HG03045 (cell line): Measurements from ENCODE around the gene GNAQ.
"Not testable (repeated sequence)": the region's sequence is repeated elsewhere in the genome, so short reads cannot be mapped to it uniquely, and the experiment has no call there.

Source experiments
- ATAC-seq: cut with Tn5 transposase; IDR thresholded peaks from one replicate; pipeline ENCODE4 v1.9.1; 2021; ENCODE audit warnings: mild to moderate bottlenecking, moderate library complexity; ENCODE audit not compliant: unreplicated experiment

GNAQ gene

DNA sequence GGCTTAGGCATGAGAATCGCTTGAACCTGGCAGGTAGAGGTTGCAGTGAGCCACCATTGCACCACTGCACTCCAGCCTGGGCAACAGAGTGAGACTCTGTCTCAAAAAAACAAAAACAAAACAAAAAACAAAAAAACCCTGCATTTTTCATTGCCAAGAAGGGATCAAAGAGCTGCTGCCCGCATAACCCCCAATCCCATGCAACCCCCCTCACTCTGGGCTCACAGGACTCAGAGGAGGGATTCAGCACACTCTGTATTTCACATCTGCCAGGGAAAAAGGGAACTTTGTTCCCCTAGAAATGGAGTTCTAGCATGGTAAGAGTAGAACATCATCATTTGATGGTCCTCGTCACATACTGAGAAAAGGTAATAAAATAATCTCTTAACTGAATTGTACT lies 229.5 kb downstream of the GNAQ start:
- no peak for ATAC-seq

- ATAC-seq = no peak
Measured at GRCh38 chr9:77800924-77801551, 230.6 kb downstream of the GNAQ start.

GRCh38 chr9:77798140-77798539 lies 233.5 kb downstream of the GNAQ start:
- no peak for ATAC-seq

- ATAC-seq = no peak
Measured at GRCh38 chr9:77794985-77795384, 236.6 kb downstream of the GNAQ start.

DNA sequence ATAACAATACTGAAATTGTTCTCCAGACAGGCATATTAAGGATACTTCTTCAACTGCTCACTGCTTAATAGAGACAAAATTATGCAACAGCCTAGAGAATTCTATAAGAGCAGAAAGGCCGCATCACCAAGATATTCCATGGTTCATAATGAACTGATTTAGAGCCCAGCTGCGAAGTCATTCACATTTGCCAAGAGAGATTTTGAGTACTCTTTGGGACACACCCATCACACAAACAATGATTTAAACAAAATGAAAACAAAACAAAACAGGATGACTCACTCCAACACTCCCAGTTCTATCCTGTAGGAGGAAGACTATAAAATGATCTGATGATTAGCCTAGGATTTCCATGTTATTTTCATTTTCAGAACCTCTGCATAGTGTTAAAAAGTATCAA lies 237.8 kb downstream of the GNAQ start:
- no peak for ATAC-seq

- ATAC-seq = no peak
Measured at GRCh38 chr9:77789891-77790290, 241.7 kb downstream of the GNAQ start.

DNA sequence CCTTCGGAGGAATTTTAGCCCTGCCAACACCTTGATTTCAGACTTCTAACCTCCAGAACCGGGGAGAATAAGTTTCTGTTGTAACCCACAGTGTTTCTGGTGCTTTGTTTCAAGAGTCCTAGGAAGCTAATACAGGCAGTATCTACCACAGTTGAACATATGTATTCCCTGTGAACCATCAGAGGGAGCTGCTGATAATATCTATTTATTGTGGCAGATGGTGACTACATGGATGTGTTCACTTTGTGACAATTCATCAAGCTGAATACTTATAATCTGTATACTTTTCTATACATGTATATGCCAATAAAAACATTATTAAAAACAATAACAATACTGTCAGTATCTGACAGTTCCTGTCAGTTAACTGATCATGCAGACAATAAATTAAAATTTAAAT lies 246.3 kb downstream of the GNAQ start:
- no peak for ATAC-seq

DNA sequence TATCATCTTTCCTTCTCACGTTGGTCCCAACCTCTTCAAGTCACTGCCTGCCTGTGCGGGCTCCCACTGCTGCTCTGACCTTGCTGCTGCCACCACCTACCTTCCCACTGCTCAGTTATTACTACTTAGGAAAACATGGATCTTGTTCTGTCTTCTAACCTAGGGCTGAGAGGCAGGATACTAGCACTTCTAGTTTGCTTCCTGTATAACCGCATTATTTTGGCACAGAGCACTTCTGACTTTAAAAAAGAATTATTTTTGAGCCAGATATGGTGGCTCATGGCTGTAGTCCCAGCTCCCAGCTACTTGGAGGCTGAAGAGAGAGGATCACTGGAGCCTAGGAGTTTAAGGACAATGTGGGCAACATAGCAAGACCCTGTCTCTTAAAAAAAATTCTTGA lies 248.1 kb downstream of the GNAQ start:
- ATAC-seq = no peak

DNA sequence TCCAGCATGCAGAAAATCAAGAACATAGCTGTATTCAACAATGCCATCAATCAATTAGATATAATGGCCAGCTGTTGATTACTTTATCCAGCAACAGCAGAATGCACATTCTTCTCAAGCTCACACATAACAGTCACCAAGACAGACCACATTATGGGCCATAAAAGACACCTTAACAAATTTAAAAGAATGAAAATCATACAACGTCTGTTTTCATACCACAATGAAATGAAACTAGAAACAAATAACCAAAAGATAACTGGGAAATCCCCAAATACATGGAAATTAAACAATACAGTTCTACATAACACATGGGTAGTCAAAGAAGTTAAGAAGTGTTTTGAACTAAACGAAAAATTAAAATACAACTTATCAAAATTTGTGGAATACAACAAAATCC lies 252.6 kb downstream of the GNAQ start:
- no peak for ATAC-seq

DNA sequence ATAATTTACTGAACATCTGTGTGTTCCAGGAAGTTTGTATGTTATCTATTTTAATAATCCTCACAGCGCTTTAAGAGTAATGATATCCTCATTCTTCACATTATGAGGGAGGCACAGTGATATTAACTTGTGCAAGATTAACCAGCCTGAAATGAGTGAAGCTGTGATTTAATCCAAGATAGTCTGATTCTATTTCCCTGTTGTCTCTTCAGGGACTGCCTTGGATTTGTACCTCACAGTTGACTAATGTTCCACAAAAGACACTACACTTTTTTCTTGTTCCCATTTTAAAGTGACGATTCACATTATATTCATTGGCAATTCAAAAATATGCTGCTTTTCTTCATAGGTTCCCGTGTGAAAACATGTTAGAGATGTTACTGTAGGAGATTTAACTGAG lies 258.2 kb downstream of the GNAQ start:
- no peak for ATAC-seq

GRCh38 chr9:77772646-77773045 lies 259.0 kb downstream of the GNAQ start:
- no peak for ATAC-seq

DNA sequence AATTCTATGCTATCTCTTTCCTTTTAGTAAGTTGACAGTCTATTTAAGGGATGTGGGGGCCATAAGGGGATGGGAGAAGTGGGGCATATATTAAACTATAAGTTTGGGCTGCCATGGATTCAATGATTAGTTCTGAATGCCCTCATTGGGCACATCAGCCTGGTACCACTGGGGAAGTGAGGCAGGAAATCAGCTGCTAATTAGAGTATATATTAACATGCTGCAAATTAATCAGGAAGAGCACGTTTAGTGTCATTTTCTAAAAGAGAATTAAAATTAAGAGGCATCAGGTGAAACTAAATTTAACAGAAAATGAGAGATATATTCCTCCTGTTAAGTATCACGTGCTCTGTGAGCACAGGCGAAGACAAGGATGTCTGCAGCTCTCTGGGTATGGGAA lies 260.4 kb downstream of the GNAQ start:
- ATAC-seq = no peak

DNA sequence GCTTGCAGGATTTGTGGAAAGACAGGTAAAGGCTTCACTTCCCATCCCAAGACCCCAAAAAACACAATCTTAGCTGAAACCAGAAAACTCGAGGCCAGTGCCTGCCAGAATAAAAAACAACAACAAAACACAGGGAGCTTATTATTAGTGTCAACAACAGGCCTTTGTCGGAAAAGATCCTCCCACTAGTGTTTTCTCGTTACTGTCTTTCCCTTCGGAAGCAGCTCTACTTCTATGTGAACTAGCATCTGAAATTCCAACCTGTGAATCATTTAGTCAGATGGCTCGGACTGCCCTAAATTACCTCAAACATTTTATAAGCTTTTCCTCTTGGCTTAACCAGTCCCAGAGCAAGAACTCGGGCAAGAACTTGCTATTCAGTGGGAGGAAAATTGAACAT lies 261.3 kb downstream of the GNAQ start:
- ATAC-seq = no peak

- ATAC-seq = no peak
Measured at GRCh38 chr9:77769246-77769645, 262.4 kb downstream of the GNAQ start.

- ATAC-seq = no peak
Measured at GRCh38 chr9:77766587-77766986, 265.0 kb downstream of the GNAQ start.

DNA sequence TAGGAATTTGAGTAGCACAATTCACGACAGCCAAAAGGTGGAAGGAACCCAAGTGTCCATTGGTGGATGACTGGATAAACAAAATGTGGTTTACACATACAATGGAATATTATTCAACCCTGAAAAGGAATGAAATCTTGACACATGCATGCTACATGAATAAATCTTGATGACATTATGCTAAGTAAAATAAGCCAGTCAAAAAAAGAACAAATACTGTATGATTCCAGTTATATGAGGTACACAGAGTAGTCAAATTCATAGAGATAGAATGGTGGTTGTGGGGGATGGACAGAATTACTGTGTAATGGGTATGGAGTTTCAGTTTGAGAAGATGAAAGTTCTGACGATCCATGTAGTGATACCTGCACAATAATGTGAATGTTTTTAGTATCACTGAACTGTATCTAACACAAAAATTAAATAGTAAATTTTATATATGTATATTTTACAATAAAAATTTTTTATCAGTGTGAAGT lies 265.8 kb downstream of the GNAQ start:
- no peak for ATAC-seq

GRCh38 chr9:77764894-77765780 lies 266.5 kb downstream of the GNAQ start:
- no peak for ATAC-seq

GRCh38 chr9:77763566-77763965 lies 268.0 kb downstream of the GNAQ start:
- ATAC-seq = no peak

DNA sequence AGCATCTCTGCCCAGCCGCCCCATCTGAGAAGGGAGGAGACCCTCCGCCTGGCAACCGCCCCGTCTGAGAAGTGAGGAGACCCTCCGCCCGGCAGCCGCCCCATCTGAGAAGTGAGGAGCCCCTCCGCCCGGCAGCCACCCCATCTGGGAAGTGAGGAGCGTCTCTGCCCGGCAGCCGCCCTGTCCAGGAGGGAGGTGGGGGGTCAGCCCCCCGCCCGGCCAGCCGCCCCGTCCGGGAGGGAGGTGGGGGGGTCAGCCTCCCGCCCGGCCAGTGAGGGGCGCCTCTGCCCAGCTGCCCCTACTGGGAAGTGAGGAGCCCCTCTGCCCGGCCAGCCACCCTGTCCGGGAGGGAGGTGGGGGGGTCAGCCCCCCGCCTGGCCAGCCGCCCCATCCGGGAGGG lies 270.7 kb downstream of the GNAQ start:
- ATAC-seq = not testable (repeated sequence)

DNA sequence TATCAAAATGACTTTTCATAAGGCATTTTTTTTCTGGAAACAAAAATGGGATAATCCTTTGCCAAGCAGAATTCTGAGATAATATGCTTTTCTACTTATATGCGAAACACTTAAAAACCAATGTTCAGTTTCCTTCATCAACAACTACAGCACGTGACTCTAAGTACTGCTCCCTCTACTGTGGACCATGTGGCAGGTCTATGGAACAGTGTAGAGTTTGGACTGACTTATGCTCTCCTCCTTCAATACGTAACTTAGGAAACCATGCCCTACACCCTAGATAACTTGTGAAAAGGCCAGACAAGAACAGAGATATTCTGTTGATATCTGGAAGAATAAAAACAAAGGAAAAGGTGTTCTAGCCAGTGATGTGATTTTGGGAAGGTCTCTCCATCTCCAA lies 272.2 kb downstream of the GNAQ start:
- no peak for ATAC-seq

DNA sequence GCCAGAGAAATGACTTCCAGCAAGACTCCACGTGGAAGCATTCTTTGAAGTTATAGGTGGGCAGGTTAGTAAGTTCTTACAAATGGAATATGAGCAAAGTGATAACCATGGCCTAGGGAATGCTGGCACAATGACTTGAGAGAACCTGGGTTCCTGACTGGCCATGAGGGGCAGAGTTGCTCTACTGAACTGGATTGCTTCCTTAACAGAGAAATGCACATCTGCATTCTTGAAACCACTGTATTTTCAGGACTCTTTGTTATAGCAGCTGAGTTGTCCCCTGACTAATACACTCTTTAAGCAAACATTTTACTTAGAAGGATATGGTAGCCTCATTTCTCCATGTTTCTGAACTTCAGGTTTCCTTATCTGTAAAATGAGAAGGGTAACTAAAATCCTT lies 275.2 kb downstream of the GNAQ start:
- no peak for ATAC-seq

GRCh38 chr9:77753180-77753579 lies 278.4 kb downstream of the GNAQ start:
- no peak for ATAC-seq
